Activated T-cell treated with anti-CD3 and anti-CD28 coated beads for 4 hours (primary cell): ENCODE measurements around the gene COG5.
A peak's percentile ranks its signal among the peaks of the same experiment; 100 is the strongest.

Source experiments
- DNase-seq: peaks from one replicate; pipeline ENCODE4 v3.0.0-alpha.2; 2020

The COG5 gene

GRCh38 chr7:107563775-107564552, at the start of gene COG5, which contains the start of gene DUS4L:
COG5 (minus strand) TSS chr7:107563920; CDS start chr7:107563896, 24 bp downstream.
DUS4L (plus strand) TSS chr7:107563971; CDS start chr7:107567071, 3,100 bp downstream.
- DNase-seq: peak; percentile 83

GRCh38 chr7:107613439-107613838, 49.7 kb upstream of the COG5 start:
- no peak for DNase-seq

GRCh38 chr7:107610323-107610722, 46.6 kb upstream of the COG5 start:
- DNase-seq: no peak

GRCh38 chr7:107609811-107610261, 46.1 kb upstream of the COG5 start:
- no peak for DNase-seq

- DNase-seq: no peak
Measured at GRCh38 chr7:107606303-107606702, 42.6 kb upstream of the COG5 start.

- no peak for DNase-seq
Measured at GRCh38 chr7:107605218-107605815, 41.6 kb upstream of the COG5 start.

GRCh38 chr7:107600816-107601215, 37.1 kb upstream of the COG5 start:
- DNase-seq: no peak

GRCh38 chr7:107599262-107599661, 35.5 kb upstream of the COG5 start:
- no peak for DNase-seq

GRCh38 chr7:107597953-107598352, 34.2 kb upstream of the COG5 start:
- DNase-seq: no peak

GRCh38 chr7:107597582-107597916, 33.8 kb upstream of the COG5 start:
- no peak for DNase-seq

- DNase-seq: no peak
Measured at GRCh38 chr7:107596881-107597581, 33.3 kb upstream of the COG5 start.

- DNase-seq: no peak
Measured at GRCh38 chr7:107594961-107595737, 31.4 kb upstream of the COG5 start.

- DNase-seq: no peak
Measured at GRCh38 chr7:107593025-107593410, 29.3 kb upstream of the COG5 start.

GRCh38 chr7:107592361-107593024, 28.8 kb upstream of the COG5 start:
- no peak for DNase-seq

GRCh38 chr7:107591421-107591820, 27.7 kb upstream of the COG5 start:
- DNase-seq: no peak

GRCh38 chr7:107588529-107589130, 24.9 kb upstream of the COG5 start:
- no peak for DNase-seq

GRCh38 chr7:107584716-107585115, 21.0 kb upstream of the COG5 start:
- no peak for DNase-seq

- DNase-seq: no peak
Measured at GRCh38 chr7:107582875-107583274, 19.2 kb upstream of the COG5 start.

GRCh38 chr7:107581387-107582013, 17.8 kb upstream of the COG5 start:
- no peak for DNase-seq

GRCh38 chr7:107580716-107581383, 17.1 kb upstream of the COG5 start:
- no peak for DNase-seq
